HuH-7.5 (cell line): ENCODE data around the gene RGS9.
"Not testable (repeated sequence)": the region's sequence is repeated elsewhere in the genome, so short reads cannot be mapped to it uniquely, and the experiment has no call there.

ENCODE experiments used
- DNase-seq: peaks from one replicate; pipeline ENCODE4 v3.0.0; 2011; ENCODE audit warnings: low spot score

The RGS9 gene

GRCh38 chr17:65115839-65116238 lies 21.3 kb upstream of the RGS9 start:
- no peak for DNase-seq

GRCh38 chr17:65116515-65116914 lies 20.7 kb upstream of the RGS9 start:
- DNase-seq: not testable (repeated sequence)

GRCh38 chr17:65117384-65118035 lies 19.7 kb upstream of the RGS9 start:
- no peak for DNase-seq

GRCh38 chr17:65121368-65121767 lies 15.8 kb upstream of the RGS9 start:
- no peak for DNase-seq

GRCh38 chr17:65121916-65122806 lies 15.0 kb upstream of the RGS9 start:
- DNase-seq: no peak

GRCh38 chr17:65122836-65123756 lies 14.1 kb upstream of the RGS9 start:
- DNase-seq: peak; percentile 88

GRCh38 chr17:65123757-65124675 lies 13.2 kb upstream of the RGS9 start:
- DNase-seq: no peak

- DNase-seq: no peak
Observed at GRCh38 chr17:65130832-65131231, 6.3 kb upstream of the RGS9 start.

GRCh38 chr17:65131240-65131639 lies 5.9 kb upstream of the RGS9 start:
- no peak for DNase-seq

GRCh38 chr17:65131946-65132345 lies 5.2 kb upstream of the RGS9 start:
- DNase-seq: no peak

- no peak for DNase-seq
Observed at GRCh38 chr17:65134035-65134434, 3.1 kb upstream of the RGS9 start.

GRCh38 chr17:65139101-65139764 lies 2.1 kb downstream of the RGS9 start:
- DNase-seq: no peak

GRCh38 chr17:65142247-65142646 lies 5.1 kb downstream of the RGS9 start:
- no peak for DNase-seq

GRCh38 chr17:65143889-65144604 lies 6.9 kb downstream of the RGS9 start:
- DNase-seq: no peak

GRCh38 chr17:65145743-65146142 lies 8.6 kb downstream of the RGS9 start:
- DNase-seq: no peak

- DNase-seq: no peak
Observed at GRCh38 chr17:65147955-65148354, 10.8 kb downstream of the RGS9 start.

- no peak for DNase-seq
Observed at GRCh38 chr17:65154770-65155589, 17.8 kb downstream of the RGS9 start.

- DNase-seq: no peak
Observed at GRCh38 chr17:65155622-65156021, 18.5 kb downstream of the RGS9 start.

- DNase-seq: no peak
Observed at GRCh38 chr17:65156185-65156834, 19.1 kb downstream of the RGS9 start.
